Measurements from ENCODE around the gene ATG3. TPM values are rescaled to one million over a fixed set of nuclear protein-coding genes. Genes with fewer than 3 reads are reported as not detected.

ATG3 gene
- total and polyA plus RNA-seq, 9 of the 15 experiments (the other 6 are each of a cell fraction or from before 2014, with no cell fraction given) = 48.7 to 107 (median 64.7) TPM

DNA sequence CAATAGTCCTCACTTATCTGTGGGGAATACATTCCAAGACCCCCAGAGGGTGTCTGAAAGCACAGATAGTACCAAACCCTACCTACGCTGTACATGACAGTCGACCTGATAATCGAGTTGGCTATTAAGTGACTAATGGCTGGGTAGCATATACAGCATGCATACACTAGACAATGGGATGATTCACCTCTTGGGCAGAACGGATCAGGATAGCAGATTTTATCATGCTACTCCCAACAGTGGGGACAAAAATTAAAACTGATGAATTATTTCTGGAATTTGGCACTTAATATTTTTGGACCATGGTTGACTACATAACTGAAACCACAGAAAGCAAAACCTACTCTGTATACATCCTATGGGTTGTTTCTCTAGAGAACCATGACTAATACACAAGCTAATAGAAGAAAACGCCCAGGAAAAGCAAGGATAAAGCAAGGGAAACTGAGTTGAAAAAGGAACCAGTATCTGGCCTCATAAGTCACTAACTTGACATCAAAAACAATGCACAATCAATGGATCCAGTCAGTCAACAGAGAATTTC, 15.5 kb downstream of the ATG3 start (continued):
- TF ChIP-seq PHTF2 (CRISPR knock-in tag; IDR thresholded peaks at IDR 0.05) = no peak
- TF ChIP-seq ZNF174 (CRISPR knock-in tag; IDR thresholded peaks at IDR 0.05) = no peak
- TF ChIP-seq NONO (IDR thresholded peaks at IDR 0.05; ENCODE audit: low read depth in 2 of 2, low read length in 1 of 2) = no peak
- TF ChIP-seq TEAD1 (CRISPR knock-in tag; IDR thresholded peaks at IDR 0.05) = no peak
- no peak for TF ChIP-seq ZNF830 (CRISPR knock-in tag; IDR thresholded peaks at IDR 0.05)

- no peak for FAIRE-seq
- no peaks in the 10 kb centered on the region for H4K20me1 ChIP-seq (replicated peaks; ENCODE audit: control insufficient read depth, insufficient read depth, low read length)
- H3K9me1 ChIP-seq (ENCODE audit: control insufficient read depth, insufficient read depth, low read length) = no peaks in the 10 kb centered on the region
- H2AFZ ChIP-seq (ENCODE audit: low read depth, low read length) = no peak overlapping the region
- ChIA-PET CTCF (ENCODE audit: low intra/inter-chr PET ratio) (no interaction called here), POLR2A (no interaction called here)
- no TSS peak for BruUV-seq (replicated peaks)
- no peak overlapping the region for H3K9ac ChIP-seq (ENCODE audit: insufficient read depth in 1 of 2, low read depth in 2 of 2, low read length in 2 of 2)
- no peaks in the 10 kb centered on the region for H3K27me3 ChIP-seq (ENCODE audit: control insufficient read depth in 2 of 2, insufficient read depth in 2 of 2, low read length in 2 of 2)
- no peaks in the 10 kb centered on the region for H3K79me2 ChIP-seq (ENCODE audit: control insufficient read depth, insufficient read depth, low read length)
- no peak overlapping the region for H3K27ac ChIP-seq (ENCODE audit: extremely low read depth, low read depth, low read length)
- H3K36me3 ChIP-seq (ENCODE audit: control insufficient read depth, insufficient read depth, low read length) = peaks cover 55% of the 10 kb centered on the region
- TF ChIP-seq SAP30 (IDR thresholded peaks at IDR 0.05; ENCODE audit: borderline replicate concordance, insufficient read depth, low read depth, low read length, poor library complexity, severe bottlenecking) = no peak
- no peak for TF ChIP-seq CBFA2T3 (IDR thresholded peaks at IDR 0.05)
- no peak for TF ChIP-seq NCOA4 (IDR thresholded peaks at IDR 0.05; ENCODE audit: partially characterized antibody)
- no peak for TF ChIP-seq ZKSCAN3 (CRISPR knock-in tag; IDR thresholded peaks at IDR 0.05)
- no peak for TF ChIP-seq PURB (CRISPR knock-in tag; IDR thresholded peaks at IDR 0.05; ENCODE audit: low read depth)
- TF ChIP-seq WHSC1 (IDR thresholded peaks at IDR 0.05; ENCODE audit: low read length) = no peak
- no peak overlapping the region for H3K4me2 ChIP-seq (ENCODE audit: insufficient read depth, low read length)
- no peak for ATAC-seq
- H3K4me1 ChIP-seq (replicated peaks in 1 of 2; ENCODE audit: control insufficient read depth in 2 of 2, insufficient read depth in 2 of 2, low read length in 2 of 2) = no peaks in the 10 kb centered on the region
- in situ Hi-C loops (cut with MboI) (no loop called here), intact Hi-C loops (cut with micrococcal nuclease) (no loop called here)
- no peak overlapping the region for H3K4me3 ChIP-seq
- 80% methylated on average over 1 of the region's 1 CpG for WGBS (ENCODE audit: insufficient coverage, low coverage, missing lambda C conversion rate)
- no peaks in the 10 kb centered on the region for H3K9me3 ChIP-seq (replicated peaks; ENCODE audit: control insufficient read depth, insufficient read depth, low read depth, low read length)
- DNase-seq (ENCODE audit: extremely low read depth in 1 of 4, low spot score in 3 of 4) = no peak
Observed at GRCh38 chr3:112539825-112540650, 21.7 kb downstream of the ATG3 start.
